Neural cell (in vitro differentiated cells): ENCODE results near the gene LHPP. TPM values are rescaled to one million over a fixed set of nuclear protein-coding genes. Genes with fewer than 3 reads are reported as not detected.

Experiments
- H2AFZ ChIP-seq: fragments of 200-600, 300-800 bp; sonication (generic), shearing (Covaris generic); 2 replicates; pipeline ENCODE4 v1.6.0; 2014; ENCODE audit warnings: low read depth, mild to moderate bottlenecking, antibody characterized with exemption, low read length, moderate library complexity
- H3F3A ChIP-seq: fragments of 200-600 bp; shearing (Covaris generic); 2 replicates; pipeline ENCODE4 v1.6.1; 2016; ENCODE audit warnings: mild to moderate bottlenecking, moderate library complexity, mixed read lengths, antibody characterized with exemption, low read length; ENCODE audit not compliant: insufficient read depth, poor library complexity, severe bottlenecking
- H3K27ac ChIP-seq: fragments of 200-600, 300-800 bp; sonication (generic), shearing (Covaris generic); 2 replicates; pipeline ENCODE4 v1.5.1; 2014; ENCODE audit warnings: mild to moderate bottlenecking, low read length, moderate library complexity
- H3K27me3 ChIP-seq: fragments of 300-800, 200-600 bp; sonication (generic), shearing (Covaris generic); 2 replicates; pipeline ENCODE4 v1.6.0; 2014; ENCODE audit warnings: mild to moderate bottlenecking, low read depth, low read length, moderate library complexity; ENCODE audit not compliant: insufficient read depth
- H3K36me3 ChIP-seq: fragments of 300-800, 200-600 bp; sonication (generic), shearing (Covaris generic); 2 replicates; pipeline ENCODE4 v1.5.1; 2014; ENCODE audit warnings: mild to moderate bottlenecking, antibody characterized with exemption, low read length, moderate library complexity; ENCODE audit not compliant: insufficient read depth
- H3K4me2 ChIP-seq: fragments of 300-800, 200-600 bp; sonication (generic), shearing (Covaris generic); 2 replicates; pipeline ENCODE4 v1.6.0; 2014; ENCODE audit warnings: mild to moderate bottlenecking, low read length
- H3K4me3 ChIP-seq: fragments of 300-800, 200-600 bp; sonication (generic), shearing (Covaris generic); 2 replicates; pipeline ENCODE4 v1.5.1; 2014; ENCODE audit warnings: mild to moderate bottlenecking, low read length, moderate library complexity
- H3K79me2 ChIP-seq: fragments of 200-600 bp; shearing (Covaris generic); replicated peaks from 2 replicates; pipeline ENCODE4 v1.6.0; 2014; ENCODE audit warnings: mild to moderate bottlenecking, low read length, moderate library complexity; ENCODE audit not compliant: insufficient read depth
- H3K9ac ChIP-seq: fragments of 300-800, 200-600 bp; sonication (generic), shearing (Covaris generic); 2 replicates; pipeline ENCODE4 v1.6.1; 2016; ENCODE audit warnings: mild to moderate bottlenecking, low read length, mixed read lengths
- H3K9me2 ChIP-seq: fragments of 200-600 bp; shearing (Covaris generic); 2 replicates; pipeline ENCODE4 v1.6.1; 2016; ENCODE audit warnings: mild to moderate bottlenecking, low read length, mixed read lengths; ENCODE audit not compliant: insufficient read depth
- H3K9me3 ChIP-seq: fragments of 200-600, 300-800 bp; sonication (generic), shearing (Covaris generic); 2 replicates; pipeline ENCODE4 v1.6.1; 2016; ENCODE audit warnings: mild to moderate bottlenecking, mixed run types, low read length, moderate library complexity, mixed read lengths
- H4K20me1 ChIP-seq: fragments of 200-600 bp; shearing (Covaris generic); 2 replicates; pipeline ENCODE4 v1.6.1; 2016; ENCODE audit warnings: mild to moderate bottlenecking, mixed run types; ENCODE audit not compliant: insufficient read depth
- CTCF ChIP-seq: fragments of 450-650 bp; IDR thresholded peaks from 2 replicates; pipeline ENCODE4 v1.5.1; 2014; ENCODE audit warnings: antibody characterized with exemption, mild to moderate bottlenecking, moderate library complexity; ENCODE audit not compliant: poor library complexity, severe bottlenecking
- EP300 ChIP-seq: fragments of 450-650 bp; conservative IDR thresholded peaks from 2 replicates; pipeline ENCODE4 v1.6.1; 2014; ENCODE audit warnings: antibody characterized with exemption, mild to moderate bottlenecking, moderate library complexity; ENCODE audit not compliant: poor library complexity, severe bottlenecking
- EZH2 ChIP-seq: fragments of 200-600, 300-800 bp; shearing (Covaris generic), sonication (generic); IDR thresholded peaks from 2 replicates; pipeline ENCODE4 v1.6.1; 2014; ENCODE audit warnings: antibody characterized with exemption, low read length, borderline replicate concordance, mild to moderate bottlenecking; ENCODE audit not compliant: insufficient read depth, poor library complexity, severe bottlenecking
- MXI1 ChIP-seq: fragments of 450-650 bp; conservative IDR thresholded peaks from 2 replicates; pipeline ENCODE4 v1.6.1; 2014; ENCODE audit warnings: antibody characterized with exemption, mild to moderate bottlenecking; ENCODE audit not compliant: poor library complexity, severe bottlenecking
- POLR2AphosphoS5 ChIP-seq: IDR thresholded peaks from 2 replicates; pipeline ENCODE4 v1.6.1; 2012
- RAD21 ChIP-seq: fragments of 450-650 bp; conservative IDR thresholded peaks from 2 replicates; pipeline ENCODE4 v1.6.1; 2014; ENCODE audit warnings: antibody characterized with exemption, mild to moderate bottlenecking, moderate library complexity
- SMC3 ChIP-seq: fragments of 450-650 bp; conservative IDR thresholded peaks from 2 replicates; pipeline ENCODE4 v1.6.1; 2014; ENCODE audit warnings: antibody characterized with exemption, mild to moderate bottlenecking, moderate library complexity; ENCODE audit not compliant: poor library complexity
- TAF1 ChIP-seq: IDR thresholded peaks from 2 replicates; pipeline ENCODE4 v1.6.1; 2012; ENCODE audit warnings: low read depth
- polyA plus RNA-seq: library from polyadenylated mRNA; depleted of rRNA; stranded (reverse); fragments of >200 nt; gene quantifications from 2 replicates; pipeline ENCODE4 v1.2.3, GENCODE V29; 2014
- TF ChIP-seq, protein P1 (sequence below): IDR thresholded peaks from 2 replicates; pipeline ENCODE4 v1.6.1; 2012; ENCODE audit warnings: borderline replicate concordance

LHPP gene
- polyA plus RNA-seq, 1 donor from 2014 or later, result 16.0 TPM

DNA sequence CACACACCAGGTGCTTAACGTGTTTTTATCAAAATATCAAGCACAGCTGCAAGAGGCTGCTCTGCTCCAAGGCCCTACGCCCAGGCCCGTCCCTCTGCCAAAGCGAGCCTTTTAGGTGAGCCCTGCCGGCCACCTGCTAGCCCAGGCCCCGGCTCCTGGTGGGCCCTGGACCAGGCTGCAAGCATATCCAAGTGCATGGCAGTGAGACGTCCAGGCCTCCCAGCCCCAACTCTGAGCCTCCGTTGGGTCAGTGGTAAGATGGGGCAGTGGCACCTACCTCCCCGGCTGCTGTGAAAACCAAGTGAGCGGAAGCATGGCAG lies 136.2 kb downstream of the LHPP start:
- Histone ChIP-seq H3K9me3 (peaks cover 2% of the 10 kb centered on the region), H3K4me2 (no peak overlapping the region), H3K79me2 (no peaks in the 10 kb centered on the region), H3K9me2 (no peaks in the 10 kb centered on the region), H3K9ac (no peak overlapping the region), H3K36me3 (no peaks in the 10 kb centered on the region), H3K4me3 (no peak overlapping the region), H3F3A (no peaks in the 10 kb centered on the region), H2AFZ (no peak overlapping the region), H3K27me3 (no peaks in the 10 kb centered on the region), H3K27ac (no peak overlapping the region), H4K20me1 (no peaks in the 10 kb centered on the region)
- TF ChIP-seq CTCF (no peak), EZH2 (no peak), MXI1 (no peak), POLR2AphosphoS5 (no peak), EP300 (no peak), TAF1 (no peak), SMC3 (no peak), RAD21 (no peak)
- TF ChIP-seq, protein P1, sequence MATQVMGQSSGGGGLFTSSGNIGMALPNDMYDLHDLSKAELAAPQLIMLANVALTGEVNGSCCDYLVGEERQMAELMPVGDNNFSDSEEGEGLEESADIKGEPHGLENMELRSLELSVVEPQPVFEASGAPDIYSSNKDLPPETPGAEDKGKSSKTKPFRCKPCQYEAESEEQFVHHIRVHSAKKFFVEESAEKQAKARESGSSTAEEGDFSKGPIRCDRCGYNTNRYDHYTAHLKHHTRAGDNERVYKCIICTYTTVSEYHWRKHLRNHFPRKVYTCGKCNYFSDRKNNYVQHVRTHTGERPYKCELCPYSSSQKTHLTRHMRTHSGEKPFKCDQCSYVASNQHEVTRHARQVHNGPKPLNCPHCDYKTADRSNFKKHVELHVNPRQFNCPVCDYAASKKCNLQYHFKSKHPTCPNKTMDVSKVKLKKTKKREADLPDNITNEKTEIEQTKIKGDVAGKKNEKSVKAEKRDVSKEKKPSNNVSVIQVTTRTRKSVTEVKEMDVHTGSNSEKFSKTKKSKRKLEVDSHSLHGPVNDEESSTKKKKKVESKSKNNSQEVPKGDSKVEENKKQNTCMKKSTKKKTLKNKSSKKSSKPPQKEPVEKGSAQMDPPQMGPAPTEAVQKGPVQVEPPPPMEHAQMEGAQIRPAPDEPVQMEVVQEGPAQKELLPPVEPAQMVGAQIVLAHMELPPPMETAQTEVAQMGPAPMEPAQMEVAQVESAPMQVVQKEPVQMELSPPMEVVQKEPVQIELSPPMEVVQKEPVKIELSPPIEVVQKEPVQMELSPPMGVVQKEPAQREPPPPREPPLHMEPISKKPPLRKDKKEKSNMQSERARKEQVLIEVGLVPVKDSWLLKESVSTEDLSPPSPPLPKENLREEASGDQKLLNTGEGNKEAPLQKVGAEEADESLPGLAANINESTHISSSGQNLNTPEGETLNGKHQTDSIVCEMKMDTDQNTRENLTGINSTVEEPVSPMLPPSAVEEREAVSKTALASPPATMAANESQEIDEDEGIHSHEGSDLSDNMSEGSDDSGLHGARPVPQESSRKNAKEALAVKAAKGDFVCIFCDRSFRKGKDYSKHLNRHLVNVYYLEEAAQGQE, result no peak

DNA sequence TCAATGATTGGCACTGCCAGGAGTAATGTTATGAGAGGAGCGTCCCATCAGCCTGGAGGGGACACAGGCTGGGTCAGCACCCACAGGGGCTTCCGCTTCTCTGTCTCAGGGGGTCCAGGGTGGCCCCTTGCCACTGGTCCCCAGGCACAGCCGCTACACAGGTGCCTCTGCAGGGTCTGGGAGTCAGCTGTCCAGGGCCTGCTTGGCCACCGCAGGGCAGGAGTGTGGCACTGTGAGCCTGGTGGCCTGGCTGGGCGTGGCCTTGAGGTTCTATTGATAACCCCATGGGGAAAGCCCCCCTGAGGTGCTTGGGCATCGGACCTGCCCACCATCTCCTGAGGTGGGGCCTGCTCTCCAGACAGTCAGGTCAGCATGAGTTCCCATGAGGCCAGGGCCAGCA lies 136.6 kb downstream of the LHPP start:
- H3K79me2 ChIP-seq, result no peaks in the 10 kb centered on the region

More for the DNA sequence above, 136.6 kb downstream of the LHPP start:
- no peaks in the 10 kb centered on the region for H4K20me1 ChIP-seq
- H3K9ac ChIP-seq, result no peak overlapping the region
- no peaks in the 10 kb centered on the region for H3F3A ChIP-seq
- H3K9me2 ChIP-seq, result no peaks in the 10 kb centered on the region
- H3K9me3 ChIP-seq, result peaks cover 2% of the 10 kb centered on the region
- H3K4me3 ChIP-seq, result no peak overlapping the region
- TF ChIP-seq, protein P1, result no peak
- no peak for TF ChIP-seq TAF1
- TF ChIP-seq CTCF, result no peak
- no peak for TF ChIP-seq POLR2AphosphoS5
- TF ChIP-seq SMC3, result no peak
- TF ChIP-seq RAD21, result no peak
- no peak for TF ChIP-seq EP300
- no peak for TF ChIP-seq EZH2
- no peak for TF ChIP-seq MXI1
- H3K4me2 ChIP-seq, result no peak overlapping the region
- H2AFZ ChIP-seq, result no peak overlapping the region
- H3K27me3 ChIP-seq, result no peaks in the 10 kb centered on the region
- no peak overlapping the region for H3K27ac ChIP-seq
- no peaks in the 10 kb centered on the region for H3K36me3 ChIP-seq
